22Rv1 (cell line): Measurements from ENCODE around the gene TMEM131.

ENCODE experiments used
- H3K27ac ChIP-seq: fragments of 450-650 bp; 2 replicates; pipeline ENCODE4 v1.5.1; 2017
- ZFX ChIP-seq: fragments of 450-650 bp; IDR thresholded peaks from 2 replicates; pipeline ENCODE4 v1.6.1; 2017; ENCODE audit warnings: antibody characterized with exemption, borderline replicate concordance
- TF ChIP-seq, protein P1 (sequence below): fragments of 450-650 bp; IDR thresholded peaks from 2 replicates; pipeline ENCODE4 v1.5.1; 2017; ENCODE audit warnings: mild to moderate bottlenecking

TMEM131 gene

DNA sequence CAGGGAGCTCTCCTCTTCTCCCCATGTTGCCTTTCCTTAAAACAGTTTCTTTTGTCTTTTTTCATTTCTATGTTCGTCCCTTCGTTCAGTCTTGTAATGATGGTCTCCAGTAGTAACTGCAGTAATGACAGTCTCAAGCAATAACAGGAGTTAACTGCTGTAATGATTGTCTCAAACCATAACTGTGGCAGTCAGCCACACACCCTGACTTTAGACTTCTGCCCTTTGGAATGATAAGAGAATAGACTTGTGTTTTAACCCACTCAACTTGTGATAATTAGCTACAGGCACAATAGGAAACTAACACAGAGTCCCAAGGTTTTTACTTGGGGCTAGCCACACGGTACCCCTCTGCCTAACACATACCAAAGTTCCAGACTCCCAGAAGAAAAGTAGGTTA is 12.1 kb downstream of the TMEM131 start:
- no peak overlapping the region for H3K27ac ChIP-seq
- no peak for TF ChIP-seq ZFX
- TF ChIP-seq, protein P1, sequence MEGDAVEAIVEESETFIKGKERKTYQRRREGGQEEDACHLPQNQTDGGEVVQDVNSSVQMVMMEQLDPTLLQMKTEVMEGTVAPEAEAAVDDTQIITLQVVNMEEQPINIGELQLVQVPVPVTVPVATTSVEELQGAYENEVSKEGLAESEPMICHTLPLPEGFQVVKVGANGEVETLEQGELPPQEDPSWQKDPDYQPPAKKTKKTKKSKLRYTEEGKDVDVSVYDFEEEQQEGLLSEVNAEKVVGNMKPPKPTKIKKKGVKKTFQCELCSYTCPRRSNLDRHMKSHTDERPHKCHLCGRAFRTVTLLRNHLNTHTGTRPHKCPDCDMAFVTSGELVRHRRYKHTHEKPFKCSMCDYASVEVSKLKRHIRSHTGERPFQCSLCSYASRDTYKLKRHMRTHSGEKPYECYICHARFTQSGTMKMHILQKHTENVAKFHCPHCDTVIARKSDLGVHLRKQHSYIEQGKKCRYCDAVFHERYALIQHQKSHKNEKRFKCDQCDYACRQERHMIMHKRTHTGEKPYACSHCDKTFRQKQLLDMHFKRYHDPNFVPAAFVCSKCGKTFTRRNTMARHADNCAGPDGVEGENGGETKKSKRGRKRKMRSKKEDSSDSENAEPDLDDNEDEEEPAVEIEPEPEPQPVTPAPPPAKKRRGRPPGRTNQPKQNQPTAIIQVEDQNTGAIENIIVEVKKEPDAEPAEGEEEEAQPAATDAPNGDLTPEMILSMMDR: no peak

DNA sequence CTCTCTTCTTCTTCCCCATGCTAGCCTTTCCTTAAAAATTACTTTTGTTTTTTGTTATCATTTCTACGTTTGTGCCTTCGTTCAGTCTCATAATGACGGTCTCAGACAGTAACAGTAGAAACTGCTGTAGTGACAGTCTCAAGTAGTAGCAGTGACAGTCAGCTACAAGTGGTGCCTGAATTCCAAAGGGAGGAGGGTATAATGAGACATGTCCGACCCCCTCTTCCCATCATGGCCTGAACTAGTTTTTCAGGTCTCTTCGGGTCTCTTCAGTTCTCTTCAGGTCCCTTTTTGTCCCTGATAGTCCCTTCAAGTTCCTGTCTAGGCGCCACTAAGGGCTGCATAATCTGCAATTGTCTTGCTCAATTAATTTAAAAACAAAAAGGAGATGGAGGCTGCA is 12.6 kb downstream of the TMEM131 start:
- TF ChIP-seq, protein P1: no peak
- no peak for TF ChIP-seq ZFX
- no peak overlapping the region for H3K27ac ChIP-seq

DNA sequence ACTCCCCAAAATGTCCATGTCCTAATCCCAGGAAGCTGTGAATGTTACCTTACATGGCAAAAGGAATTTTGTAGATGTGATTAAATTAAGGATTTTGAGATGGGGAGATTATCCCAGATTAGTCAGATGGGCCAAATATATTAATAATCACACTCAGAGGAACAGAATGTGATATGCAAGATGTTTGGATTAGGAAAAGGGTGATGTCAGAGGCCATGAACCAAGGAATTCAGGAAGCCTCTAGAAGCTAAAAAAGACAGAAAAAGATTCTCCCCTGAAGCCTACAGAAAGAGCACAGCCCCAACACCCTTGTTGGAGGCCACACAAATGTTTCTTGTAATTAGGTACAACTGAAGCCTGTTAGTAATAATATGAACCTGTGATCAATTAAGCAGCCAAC is 13.1 kb downstream of the TMEM131 start:
- no peak for TF ChIP-seq ZFX
- TF ChIP-seq, protein P1: no peak

DNA sequence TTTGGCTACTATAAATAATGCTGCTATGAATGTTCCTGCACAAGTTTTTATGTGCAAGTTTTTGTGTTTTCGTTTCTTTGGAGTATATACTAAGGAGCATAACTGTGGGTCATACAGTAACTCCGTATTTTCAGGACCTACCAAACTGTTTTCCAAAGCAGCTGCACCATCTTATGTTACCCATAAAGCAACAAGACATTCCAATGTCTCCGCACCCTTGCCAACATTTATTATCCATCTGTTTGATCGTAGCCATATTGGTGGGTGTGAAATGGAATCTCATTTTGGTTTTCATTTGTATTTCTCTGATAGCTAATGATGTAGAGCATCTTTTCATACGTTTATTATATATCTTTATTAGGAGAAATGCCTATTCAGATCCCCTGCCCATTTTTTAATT is 13.8 kb downstream of the TMEM131 start:
- TF ChIP-seq, protein P1: no peak
- no peak for TF ChIP-seq ZFX
- H3K27ac ChIP-seq: no peak overlapping the region

More for the DNA sequence above, 13.1 kb downstream of the TMEM131 start:
- no peak overlapping the region for H3K27ac ChIP-seq

DNA sequence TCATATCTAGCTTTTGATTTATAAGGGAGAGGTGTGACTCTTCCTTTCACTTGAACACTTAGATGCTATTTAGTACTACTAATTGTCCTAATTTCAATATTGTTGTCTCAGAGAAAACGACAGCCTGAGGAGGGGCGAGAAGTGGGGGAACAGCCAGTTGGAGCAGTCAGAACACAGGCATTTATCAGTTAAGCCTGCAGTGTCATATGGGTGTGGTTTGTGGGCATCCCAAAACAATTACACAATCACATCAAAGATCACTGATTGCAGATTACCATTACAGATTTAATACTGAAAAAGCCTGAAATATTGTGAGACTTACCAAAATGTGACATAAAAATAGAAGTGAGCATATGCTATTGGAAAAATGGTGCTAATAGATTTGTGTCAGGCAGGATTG is 15.8 kb downstream of the TMEM131 start:
- no peak overlapping the region for H3K27ac ChIP-seq
- TF ChIP-seq, protein P1: no peak
- TF ChIP-seq ZFX: no peak

DNA sequence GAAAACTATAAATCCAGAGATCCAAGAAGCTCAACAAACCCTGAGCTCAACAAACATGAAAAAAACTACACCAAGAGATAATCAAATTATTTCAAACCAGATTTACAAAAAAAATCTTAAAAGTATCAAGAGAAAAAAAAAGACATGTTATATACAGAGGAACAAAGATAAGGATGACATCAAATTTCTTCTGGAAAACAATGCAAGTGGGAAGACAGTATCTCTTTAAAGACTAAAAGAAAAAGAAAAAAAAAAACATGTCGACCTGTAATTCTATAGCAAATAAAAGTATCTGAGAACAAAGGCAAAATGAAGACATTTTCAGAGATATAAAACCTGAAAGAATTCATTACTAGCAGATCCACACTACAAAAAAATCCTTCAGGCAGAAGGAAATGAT is 21.3 kb downstream of the TMEM131 start:
- TF ChIP-seq ZFX: no peak
- TF ChIP-seq, protein P1: no peak
- H3K27ac ChIP-seq: no peak overlapping the region

DNA sequence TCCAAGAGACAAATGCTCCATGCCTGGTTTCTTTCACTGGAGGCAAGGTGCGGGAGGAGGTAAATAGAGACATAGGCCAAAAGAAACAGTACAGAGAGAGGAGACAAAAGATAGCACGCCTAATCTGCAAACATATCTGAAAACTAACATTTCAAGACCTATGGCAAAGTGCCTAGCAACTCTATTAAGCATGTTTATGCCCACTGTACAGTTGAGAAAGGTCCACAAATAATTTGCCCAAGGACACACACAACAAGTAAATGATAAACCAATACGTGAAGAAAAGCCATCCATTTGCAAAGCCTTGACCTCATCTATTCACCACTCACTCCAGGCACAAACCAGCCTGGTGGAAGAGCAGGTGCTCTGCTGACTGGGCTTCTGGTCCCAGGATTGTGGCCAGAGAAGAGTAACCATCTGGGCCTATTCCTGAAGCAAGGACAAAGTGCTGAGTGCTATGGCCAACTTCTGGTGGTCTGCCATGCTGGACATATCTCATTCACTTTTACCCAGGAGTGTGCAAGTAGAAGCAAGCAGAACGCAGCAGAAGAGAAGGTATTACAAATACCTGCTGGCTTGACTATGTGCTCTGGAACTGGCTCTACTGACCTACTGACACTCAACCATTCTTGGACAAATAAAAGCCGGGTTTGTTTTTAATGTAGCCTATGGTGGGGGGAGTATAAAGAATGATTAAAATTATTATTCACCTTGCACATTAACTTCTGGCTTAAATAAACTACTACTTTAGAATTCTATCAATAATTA is 25.3 kb downstream of the TMEM131 start:
- TF ChIP-seq, protein P1: no peak
- no peak for TF ChIP-seq ZFX
- peak overlapping the region; percentile 68 for H3K27ac ChIP-seq
